ENCODE results near the gene SLC35E3.

DNA sequence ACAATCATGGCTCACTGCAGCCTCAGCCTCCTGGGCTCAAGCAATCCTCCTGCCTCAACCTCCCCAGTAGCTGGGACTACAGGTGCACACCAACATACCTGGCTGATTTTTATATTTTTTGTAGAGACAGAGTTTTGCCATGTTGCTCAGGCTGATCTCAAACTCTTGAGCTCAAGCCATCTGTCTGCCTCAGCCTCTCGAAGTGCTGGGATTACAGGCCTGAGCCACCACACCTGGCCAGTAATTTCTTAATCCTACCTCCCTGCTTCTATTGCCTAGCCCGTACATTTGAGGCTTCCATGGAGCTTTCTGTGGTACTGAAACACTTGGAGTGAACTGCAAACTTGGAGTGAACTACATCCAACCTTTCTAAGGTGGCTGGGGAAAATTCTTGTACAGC is 20.7 kb downstream of the SLC35E3 start:
- TF ChIP-seq EZH2 (IDR thresholded peaks at IDR 0.05; ENCODE audit: borderline replicate concordance, low read length) = no peak
- TF ChIP-seq, protein P1, sequence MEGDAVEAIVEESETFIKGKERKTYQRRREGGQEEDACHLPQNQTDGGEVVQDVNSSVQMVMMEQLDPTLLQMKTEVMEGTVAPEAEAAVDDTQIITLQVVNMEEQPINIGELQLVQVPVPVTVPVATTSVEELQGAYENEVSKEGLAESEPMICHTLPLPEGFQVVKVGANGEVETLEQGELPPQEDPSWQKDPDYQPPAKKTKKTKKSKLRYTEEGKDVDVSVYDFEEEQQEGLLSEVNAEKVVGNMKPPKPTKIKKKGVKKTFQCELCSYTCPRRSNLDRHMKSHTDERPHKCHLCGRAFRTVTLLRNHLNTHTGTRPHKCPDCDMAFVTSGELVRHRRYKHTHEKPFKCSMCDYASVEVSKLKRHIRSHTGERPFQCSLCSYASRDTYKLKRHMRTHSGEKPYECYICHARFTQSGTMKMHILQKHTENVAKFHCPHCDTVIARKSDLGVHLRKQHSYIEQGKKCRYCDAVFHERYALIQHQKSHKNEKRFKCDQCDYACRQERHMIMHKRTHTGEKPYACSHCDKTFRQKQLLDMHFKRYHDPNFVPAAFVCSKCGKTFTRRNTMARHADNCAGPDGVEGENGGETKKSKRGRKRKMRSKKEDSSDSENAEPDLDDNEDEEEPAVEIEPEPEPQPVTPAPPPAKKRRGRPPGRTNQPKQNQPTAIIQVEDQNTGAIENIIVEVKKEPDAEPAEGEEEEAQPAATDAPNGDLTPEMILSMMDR (IDR thresholded peaks at IDR 0.05; ENCODE audit: low read length) = no peak

Measured in OCI-LY1 (cell line).